Stimulated activated CD4-positive, alpha-beta T cell treated with anti-CD3 and anti-CD28 coated beads, Interleukin-2, amount 100 ng/mL, for 24 hours (primary cell): Measurements from ENCODE around the gene SERPINA3.
"Not testable (repeated sequence)": the region's sequence is repeated elsewhere in the genome, so short reads cannot be mapped to it uniquely, and the experiment has no call there.

Experiments
- DNase-seq, 2 donors: peaks; one replicate each; pipeline ENCODE4 v3.0.0-alpha.2; 2020

Gene SERPINA3

DNA sequence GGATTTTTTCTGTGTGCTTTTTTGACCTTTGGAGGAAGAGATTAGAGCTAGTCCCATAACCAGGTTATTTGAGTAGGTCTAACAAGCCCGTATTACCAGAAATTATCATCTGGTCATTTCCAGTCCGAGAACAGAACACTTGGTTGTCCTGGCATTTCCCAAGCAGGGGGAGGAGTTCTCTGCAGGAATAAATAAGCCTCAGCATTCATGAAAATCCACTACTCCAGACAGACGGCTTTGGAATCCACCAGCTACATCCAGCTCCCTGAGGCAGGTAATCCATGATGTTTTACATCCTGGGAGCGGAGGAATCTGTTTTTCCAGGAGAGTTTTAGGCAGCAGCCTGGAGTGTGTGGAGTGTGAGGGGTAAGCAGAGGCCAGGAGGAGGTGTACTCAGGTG lies at the start of gene SERPINA3:
TSS of gene SERPINA3 (plus strand) at position 218 of the 400 bp plus-strand sequence. CDS start 2,051 bp downstream, outside the sequence.
- DNase-seq, result no peak

GRCh38 chr14:94562941-94563883 lies 49.0 kb upstream of the SERPINA3 start:
- DNase-seq, result no peak

DNA sequence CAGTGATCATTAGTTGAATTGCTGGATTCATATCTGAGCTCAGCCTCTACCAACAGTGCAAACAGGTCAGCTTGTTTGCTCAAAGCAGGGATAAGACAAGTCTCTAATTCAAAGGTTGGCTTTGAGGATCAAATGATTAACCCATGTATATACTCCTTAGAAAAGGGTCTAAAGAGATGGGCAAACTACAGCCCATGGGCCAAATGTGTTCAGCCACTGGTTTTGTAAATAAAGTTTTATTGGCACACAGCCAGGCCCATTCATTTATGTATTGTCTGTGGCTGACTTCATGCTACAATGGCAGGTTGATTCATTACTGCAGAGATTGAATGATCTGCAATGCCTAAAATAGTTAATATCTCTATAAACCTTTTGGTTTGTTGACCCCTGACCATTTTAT lies 47.8 kb upstream of the SERPINA3 start:
- DNase-seq, result no peak

DNA sequence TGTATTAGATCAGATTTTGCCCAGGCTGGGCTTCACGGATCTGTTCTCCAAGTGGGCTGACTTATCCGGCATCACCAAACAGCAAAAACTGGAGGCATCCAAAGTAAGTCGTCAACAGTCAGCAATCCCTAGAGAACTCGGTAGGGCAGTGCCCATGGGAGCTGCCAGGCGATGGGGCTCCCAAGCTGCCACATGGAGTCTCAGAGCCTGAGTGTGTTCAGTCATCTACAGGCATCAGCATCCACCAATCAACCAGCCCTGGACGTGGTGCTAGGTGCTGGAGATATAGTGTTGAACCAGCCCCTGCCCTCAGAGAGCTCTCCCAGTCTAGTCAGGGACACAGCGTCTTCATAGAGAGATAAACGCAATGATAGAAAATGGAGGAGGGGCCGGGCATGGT lies 44.0 kb upstream of the SERPINA3 start:
- no peak for DNase-seq

DNA sequence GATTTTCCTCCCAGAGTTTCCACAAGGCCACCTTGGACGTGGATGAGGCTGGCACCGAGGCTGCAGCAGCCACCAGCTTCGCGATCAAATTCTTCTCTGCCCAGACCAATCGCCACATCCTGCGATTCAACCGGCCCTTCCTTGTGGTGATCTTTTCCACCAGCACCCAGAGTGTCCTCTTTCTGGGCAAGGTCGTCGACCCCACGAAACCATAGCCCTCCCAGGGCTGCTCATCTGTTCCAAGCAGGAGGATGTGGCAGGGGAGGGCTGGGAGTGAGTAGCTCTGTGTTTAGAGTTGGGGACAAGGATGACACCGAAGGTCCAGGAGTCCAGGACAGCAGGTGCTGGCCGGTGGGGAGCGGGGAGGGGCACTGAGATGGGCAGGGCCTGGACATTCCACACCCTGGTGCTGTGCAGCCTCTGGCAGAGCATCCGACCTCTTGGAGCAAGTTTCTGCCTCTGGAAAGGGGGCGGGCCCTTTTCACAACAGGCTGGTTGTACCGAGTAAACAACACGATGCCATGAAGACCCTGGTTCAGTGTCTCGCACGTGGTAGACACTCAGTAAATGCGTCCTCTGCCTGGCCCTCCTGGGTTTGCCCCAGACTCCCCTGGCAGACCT lies 42.7 kb upstream of the SERPINA3 start:
- DNase-seq, result no peak

GRCh38 chr14:94570002-94570400 lies 42.2 kb upstream of the SERPINA3 start:
- no peak for DNase-seq

DNA sequence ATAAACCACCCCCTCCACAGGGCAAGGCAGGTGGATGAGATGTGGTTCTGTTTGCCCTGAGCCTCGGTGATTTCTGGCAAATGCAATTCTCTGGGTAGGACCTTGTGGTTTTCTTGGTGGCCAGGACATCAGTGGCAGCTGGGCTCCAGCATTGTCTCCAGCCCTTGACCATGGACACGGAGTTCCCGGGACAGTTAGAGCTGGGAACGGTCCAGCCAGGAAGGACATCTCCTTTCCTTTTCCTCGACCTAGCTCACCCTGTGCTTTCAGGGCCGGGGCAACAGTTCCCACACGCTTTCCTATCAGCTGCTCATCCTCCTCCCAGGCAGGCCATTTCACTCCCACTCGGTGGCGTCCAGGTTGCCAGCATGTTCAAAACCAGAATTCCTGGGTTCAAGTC lies 41.8 kb upstream of the SERPINA3 start:
- DNase-seq, result no peak

- no peak for DNase-seq
Measured at GRCh38 chr14:94571395-94571794, 40.8 kb upstream of the SERPINA3 start.

- no peak for DNase-seq
Measured at GRCh38 chr14:94571950-94572349, 40.2 kb upstream of the SERPINA3 start.

DNA sequence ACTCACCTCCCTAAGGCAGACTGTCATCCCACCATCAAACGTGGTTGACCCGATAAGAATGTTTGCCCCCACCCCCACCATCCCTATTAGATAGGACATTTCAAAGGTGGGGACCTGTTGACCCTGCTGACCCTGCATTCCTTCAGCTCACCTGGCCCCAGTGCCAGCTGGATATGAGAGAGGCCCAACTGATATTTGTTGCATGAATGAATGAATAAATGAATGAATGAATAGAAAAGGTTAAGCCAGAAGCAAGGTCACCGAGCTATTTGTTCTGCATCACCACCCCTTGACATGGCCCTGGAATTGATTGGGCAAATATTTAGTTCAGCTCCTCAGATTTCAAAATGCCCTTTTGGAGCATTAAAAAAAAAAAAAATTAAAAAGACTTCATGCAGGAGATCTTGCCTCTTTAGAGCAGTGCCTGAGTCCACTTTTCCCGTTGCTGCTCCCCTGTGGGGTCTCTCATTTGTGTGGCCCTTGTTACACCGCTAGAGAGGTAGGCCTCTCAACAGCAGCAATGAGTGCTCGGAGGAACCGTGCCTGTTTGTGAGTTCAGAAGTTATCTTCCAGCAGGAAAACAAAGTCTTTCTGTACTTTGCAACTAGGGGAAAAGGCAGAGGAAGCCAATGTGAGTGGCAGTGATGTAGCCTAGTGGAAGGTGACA lies 39.4 kb upstream of the SERPINA3 start:
- no peak for DNase-seq

GRCh38 chr14:94573475-94574277 lies 38.5 kb upstream of the SERPINA3 start:
- no peak for DNase-seq

DNA sequence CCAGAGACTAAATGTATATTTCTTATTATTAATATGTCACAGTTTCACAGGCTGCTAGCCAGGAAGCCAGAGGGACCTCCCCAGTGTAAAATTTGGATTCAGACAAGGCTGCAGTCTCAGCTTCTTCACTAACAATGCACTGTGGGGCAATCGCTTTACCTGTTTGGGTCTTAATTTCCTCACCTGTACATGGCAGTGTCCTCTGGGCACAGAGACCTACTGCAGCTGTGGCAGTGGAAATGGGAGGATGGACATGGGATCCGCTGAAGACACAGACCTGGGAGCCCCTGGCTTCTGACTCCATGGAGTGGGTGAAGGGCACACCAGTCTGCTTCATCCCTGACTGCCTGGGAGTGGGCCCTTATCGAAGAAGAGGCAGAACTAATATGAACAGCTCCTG lies 37.9 kb upstream of the SERPINA3 start:
- no peak for DNase-seq

GRCh38 chr14:94575730-94576585 lies 36.2 kb upstream of the SERPINA3 start:
- DNase-seq, result no peak

- DNase-seq, result not testable (repeated sequence)
Measured at GRCh38 chr14:94577472-94577871, 34.7 kb upstream of the SERPINA3 start.

GRCh38 chr14:94578712-94579111 lies 33.5 kb upstream of the SERPINA3 start:
- no peak for DNase-seq

GRCh38 chr14:94581127-94581999 lies 30.8 kb upstream of the SERPINA3 start, which contains the start of gene SERPINA5:
TSS of gene SERPINA5 (plus strand) at chr14:94581426. CDS start at chr14:94587363, 5,937 bp downstream.
- DNase-seq, result no peak

DNA sequence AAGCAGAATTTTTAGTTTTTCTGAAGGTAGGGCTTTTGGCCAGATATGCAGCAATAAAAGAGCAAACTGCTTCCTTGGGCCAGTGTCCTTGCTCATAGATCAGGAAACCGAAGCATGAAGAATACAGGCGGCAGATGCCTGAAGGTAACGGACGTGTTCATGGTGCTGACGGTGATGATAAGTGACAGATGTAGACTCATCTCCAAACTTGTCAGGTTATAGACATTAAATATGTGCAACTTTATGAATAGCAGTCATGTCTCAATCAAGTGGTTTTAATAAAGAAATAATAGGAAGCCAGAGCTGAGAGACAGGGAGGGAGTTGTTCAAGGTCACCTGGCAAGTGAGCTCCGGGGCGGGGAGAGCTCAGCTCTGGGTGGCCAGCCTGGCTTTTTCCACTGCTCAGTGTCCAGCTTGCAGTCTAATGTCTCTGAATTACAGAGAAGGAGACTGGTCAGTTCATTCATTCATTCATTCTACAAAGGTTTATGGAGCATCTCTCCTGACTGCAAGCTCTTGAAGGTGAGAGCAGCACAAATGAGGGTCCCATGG lies 29.9 kb upstream of the SERPINA3 start:
- no peak for DNase-seq

- DNase-seq, result no peak
Measured at GRCh38 chr14:94582851-94583250, 29.3 kb upstream of the SERPINA3 start.

GRCh38 chr14:94583557-94583956 lies 28.6 kb upstream of the SERPINA3 start:
- DNase-seq, result no peak

DNA sequence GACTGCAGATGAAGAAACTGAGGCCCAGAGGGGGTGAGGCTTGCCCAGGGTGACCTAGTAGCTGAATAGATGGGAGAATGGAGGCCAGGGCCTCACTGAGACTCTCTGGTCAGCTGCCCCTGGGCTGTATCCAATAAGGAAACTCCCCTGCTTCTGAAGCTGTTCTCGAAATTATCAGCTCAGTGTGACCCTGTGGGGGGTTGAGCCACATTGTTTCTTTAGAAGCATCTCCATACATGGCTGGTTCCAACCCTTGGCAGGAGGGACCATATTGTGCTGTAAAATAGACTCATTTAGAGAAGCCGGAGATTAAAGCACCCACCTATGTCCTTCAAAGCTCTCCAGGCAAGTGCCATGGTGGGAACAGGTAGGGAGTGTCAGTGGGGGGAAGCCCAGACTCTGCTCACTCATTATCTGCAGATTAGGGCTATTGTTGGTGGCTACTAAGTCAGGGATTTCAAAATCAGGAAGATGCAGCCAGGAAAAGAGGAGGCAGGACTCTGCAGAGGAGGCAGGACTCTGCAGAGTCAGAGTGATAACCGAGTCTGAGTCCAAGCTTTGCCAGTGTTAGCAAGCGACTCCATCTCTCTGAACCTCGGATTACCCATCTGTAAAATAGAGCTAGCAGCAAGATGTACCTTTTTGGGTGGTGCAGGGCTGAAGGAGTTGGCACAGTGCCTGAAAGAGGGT lies 27.5 kb upstream of the SERPINA3 start:
- no peak for DNase-seq
